HCT116 (cell line): Measurements from ENCODE around the gene PSMB4. TPM values are rescaled to one million over a fixed set of nuclear protein-coding genes. Genes with fewer than 3 reads are reported as not detected.

Experiments
- ATAC-seq: fragments of 200-7000 bp; cut with Tn5 transposase; 2 replicates; pipeline ENCODE4 v1.9.1; 2020; ENCODE audit warnings: mild to moderate bottlenecking, moderate library complexity
- BruUV-seq: library from RNA; stranded (reverse); fragments of 400-500 nt; replicated peaks from 2 replicates; lab custom pipeline; 2021; lab: Mats Ljungman, UMichigan
- CTCF ChIA-PET: fragments of 300-600 bp; sonication (Branson Sonifier 250); formaldehyde crosslinking; loops from one replicate; lab custom pipeline; 2021; ENCODE audit warnings: antibody characterized with exemption; lab: Charles Lee
- POLR2A ChIA-PET: fragments of 300-600, 350-600 bp; sonication (Branson Sonifier 250); formaldehyde crosslinking; loops from one replicate; lab custom pipeline; 2021; ENCODE audit warnings: antibody characterized with exemption; lab: Charles Lee
- RAD21 ChIA-PET, 2 experiments: fragments of 300-600 bp; sonication (Branson Sonifier 250); formaldehyde crosslinking; loops; one replicate each; lab custom pipeline; 2023; ENCODE audit warnings: low total read pairs in 2 of 2; ENCODE audit not compliant: uncharacterized antibody in 2 of 2, unreplicated experiment in 2 of 2, low non-redundant PET in 1 of 2; lab: Charles Lee
- DNase-seq: peaks from one replicate; pipeline ENCODE4 v3.0.0-alpha.2; 2010; ENCODE audit warnings: low read depth, low spot score
- H2AFZ ChIP-seq: fragments of 200-600 bp; shearing (Covaris generic), sonication (generic); 2 replicates; pipeline ENCODE4 v1.6.1; 2017; ENCODE audit warnings: low read depth, mixed run types, mixed read lengths, antibody characterized with exemption, low read length; ENCODE audit not compliant: poor library complexity, severe bottlenecking
- H3K27ac ChIP-seq: 2 replicates; pipeline ENCODE4 v1.5.1; 2012; ENCODE audit warnings: low read depth, low read length
- H3K27me3 ChIP-seq: fragments of 200-600 bp; sonication (generic); 2 replicates; pipeline ENCODE4 v1.6.1; 2016; ENCODE audit warnings: mixed run types, low read length, mixed read lengths; ENCODE audit not compliant: insufficient read depth
- H3K36me3 ChIP-seq, 2 experiments: fragments of 200-500 bp in 1 of 2; fragments of 200-600 bp in 1 of 2; sonication (Bioruptor generic) in 1 of 2; sonication (generic) in 1 of 2; 2 replicates each; pipeline versions ENCODE4 v1.5.1 to v1.6.1; 2014 to 2016; ENCODE audit warnings: low read length in 2 of 2, inconsistent platforms in 1 of 2, mixed read lengths in 1 of 2, mixed run types in 1 of 2; ENCODE audit not compliant: insufficient read depth in 2 of 2, control insufficient read depth in 1 of 2
- H3K4me1 ChIP-seq, 2 experiments: fragments of 200-600 bp in 1 of 2; sonication (generic) in 1 of 2; 2 replicates each; pipeline versions ENCODE4 v1.5.1 to v1.6.1; 2012 to 2017; ENCODE audit warnings: low read length in 2 of 2, inconsistent platforms in 1 of 2, mild to moderate bottlenecking in 1 of 2, mixed read lengths in 1 of 2, mixed run types in 1 of 2, moderate library complexity in 1 of 2; ENCODE audit not compliant: insufficient read depth in 2 of 2, control insufficient read depth in 1 of 2
- H3K4me2 ChIP-seq: fragments of 200-600 bp; sonication (generic); 2 replicates; pipeline ENCODE4 v1.6.1; 2017; ENCODE audit warnings: mixed run types, low read length, mixed read lengths
- H3K4me3 ChIP-seq, 2 experiments: fragments of 200-600 bp in 1 of 2; sonication (generic) in 1 of 2; replicated peaks in 1 of 2; 2 replicates each; pipeline ENCODE4 v1.5.1; 2011 to 2016; ENCODE audit warnings: low read length in 2 of 2, control low read depth in 1 of 2, low read depth in 1 of 2, mild to moderate bottlenecking in 1 of 2, mixed read lengths in 1 of 2, mixed run types in 1 of 2
- H3K79me2 ChIP-seq: fragments of 200-600 bp; sonication (generic); 2 replicates; pipeline ENCODE4 v1.6.1; 2017; ENCODE audit warnings: mild to moderate bottlenecking, mixed run types, low read length, moderate library complexity, mixed read lengths; ENCODE audit not compliant: insufficient read depth
- H3K9ac ChIP-seq: fragments of 200-600 bp; sonication (generic); 2 replicates; pipeline ENCODE4 v1.6.1; 2016; ENCODE audit warnings: low read length, mixed read lengths
- H3K9me2 ChIP-seq: fragments of 200-600 bp; sonication (generic), shearing (Covaris generic); 2 replicates; pipeline ENCODE4 v1.6.1; 2017; ENCODE audit warnings: mixed run types, mild to moderate bottlenecking, moderate library complexity; ENCODE audit not compliant: insufficient read depth
- H3K9me3 ChIP-seq, 2 experiments: fragments of 200-500 bp in 1 of 2; fragments of 200-600 bp in 1 of 2; sonication (Bioruptor generic) in 1 of 2; sonication (generic) in 1 of 2; 2 replicates each; pipeline ENCODE4 v1.6.1; 2014 to 2017; ENCODE audit warnings: low read length in 2 of 2, mixed read lengths in 2 of 2, inconsistent platforms in 1 of 2, low read depth in 1 of 2, mild to moderate bottlenecking in 1 of 2, mixed run types in 1 of 2, moderate library complexity in 1 of 2; ENCODE audit not compliant: control insufficient read depth in 1 of 2, insufficient read depth in 1 of 2
- H4K20me1 ChIP-seq: fragments of 200-600 bp; sonication (generic), shearing (Covaris generic); 2 replicates; pipeline ENCODE4 v1.6.1; 2017; ENCODE audit warnings: mixed run types, mild to moderate bottlenecking, moderate library complexity; ENCODE audit not compliant: insufficient read depth
- CEBPB ChIP-seq: IDR thresholded peaks from 2 replicates; pipeline ENCODE4 v1.6.1; 2012; ENCODE audit warnings: low read depth
- EGR1 ChIP-seq: IDR thresholded peaks from 2 replicates; pipeline ENCODE4 v1.6.1; 2012; ENCODE audit warnings: low read depth
- EZH2phosphoT487 ChIP-seq: fragments of 200-600 bp; IDR thresholded peaks from 2 replicates; pipeline ENCODE4 v1.6.1; 2018; ENCODE audit warnings: antibody characterized with exemption, borderline replicate concordance
- JUND ChIP-seq: IDR thresholded peaks from 2 replicates; pipeline ENCODE4 v1.6.1; 2012
- POLR2A ChIP-seq: IDR thresholded peaks from 2 replicates; pipeline ENCODE4 v1.7.0; 2011; ENCODE audit warnings: borderline replicate concordance; ENCODE audit not compliant: insufficient read depth, insufficient read length; ENCODE audit errors: extremely low read depth
- POLR2AphosphoS5 ChIP-seq: IDR thresholded peaks from 2 replicates; pipeline ENCODE4 v1.6.1; 2011; ENCODE audit warnings: mild to moderate bottlenecking, low read depth, low read length, moderate library complexity
- SP1 ChIP-seq: IDR thresholded peaks from 2 replicates; pipeline ENCODE4 v1.6.1; 2012; ENCODE audit warnings: low read depth
- TCF7L2 ChIP-seq: IDR thresholded peaks from 2 replicates; pipeline ENCODE4 v1.7.0; 2011; ENCODE audit warnings: borderline replicate concordance, inconsistent platforms; ENCODE audit not compliant: insufficient read depth, insufficient read length; ENCODE audit errors: extremely low read depth
- YY1 ChIP-seq: IDR thresholded peaks from 2 replicates; pipeline ENCODE4 v1.6.1; 2011; ENCODE audit warnings: low read length, low read depth, moderate library complexity, mild to moderate bottlenecking; ENCODE audit not compliant: insufficient replicate concordance; ENCODE audit errors: extremely low read depth
- intact Hi-C: fragments of 100-400 bp; cut with micrococcal nuclease; formaldehyde crosslinking; loops from 2 replicates; pipeline ENCODE4 v1.10.0; 2022
- total RNA-seq: library from RNA; stranded (reverse); gene quantifications from one replicate; pipeline ENCODE4 v1.2.1, GENCODE V29; 2021; ENCODE audit not compliant: unreplicated experiment
- TF ChIP-seq, protein P1 (sequence below), 3 experiments: fragments of 200-600 bp in 1 of 3; sonication (generic) in 1 of 3; IDR thresholded peaks in 2 of 3; conservative IDR thresholded peaks in 1 of 3; 2 replicates each; pipeline ENCODE4 v1.5.1; 2012 to 2017; ENCODE audit warnings: low read depth in 2 of 3, low read length in 2 of 3, antibody characterized with exemption in 1 of 3, borderline replicate concordance in 1 of 3, control low read depth in 1 of 3, mild to moderate bottlenecking in 1 of 3, mixed read lengths in 1 of 3, mixed run types in 1 of 3, moderate library complexity in 1 of 3; ENCODE audit not compliant: insufficient read depth in 1 of 3
- TF ChIP-seq, protein P2 (sequence below): IDR thresholded peaks from 2 replicates; pipeline ENCODE4 v1.6.1; 2012; ENCODE audit warnings: low read depth
- TF ChIP-seq, protein P3 (sequence below): IDR thresholded peaks from 2 replicates; pipeline ENCODE4 v1.6.1; 2011; ENCODE audit warnings: mild to moderate bottlenecking, low read length, moderate library complexity; ENCODE audit not compliant: insufficient replicate concordance; ENCODE audit errors: extremely low read depth

The PSMB4 gene
- total RNA-seq, 1 experiment from 2014 or later: 341 TPM

GRCh38 chr1:151443846-151444782 is 44.7 kb downstream of the PSMB4 start (continued):
- TF ChIP-seq JUND (peak; percentile 42; the same call in 1 of the 2 replicates), EZH2phosphoT487 (no peak), TCF7L2 (no peak), POLR2AphosphoS5 (peak; percentile 35; the same call in 1 of the 2 replicates)

GRCh38 chr1:151444783-151445177 is 45.4 kb downstream of the PSMB4 start:
- Histone ChIP-seq H3K27me3 (no peaks in the 10 kb centered on the region), H3K4me2 (no peak overlapping the region), H3K9ac (no peak overlapping the region), H3K27ac (no peak overlapping the region), H3K4me3 (no peak overlapping the region), H3K79me2 (peaks cover 99% of the 10 kb centered on the region), H3K9me2 (no peaks in the 10 kb centered on the region), H3K36me3 (peaks cover 0 to 14% of the 10 kb centered on the region in 2 experiments; a peak in 1 of 4 replicates), H2AFZ (no peak overlapping the region), H3K9me3 (no peaks in the 10 kb centered on the region), H4K20me1 (no peaks in the 10 kb centered on the region; the same call in 1 of the 2 replicates), H3K4me1 (peaks cover 11 to 13% of the 10 kb centered on the region in 2 experiments)
- TF ChIP-seq, protein P1, sequence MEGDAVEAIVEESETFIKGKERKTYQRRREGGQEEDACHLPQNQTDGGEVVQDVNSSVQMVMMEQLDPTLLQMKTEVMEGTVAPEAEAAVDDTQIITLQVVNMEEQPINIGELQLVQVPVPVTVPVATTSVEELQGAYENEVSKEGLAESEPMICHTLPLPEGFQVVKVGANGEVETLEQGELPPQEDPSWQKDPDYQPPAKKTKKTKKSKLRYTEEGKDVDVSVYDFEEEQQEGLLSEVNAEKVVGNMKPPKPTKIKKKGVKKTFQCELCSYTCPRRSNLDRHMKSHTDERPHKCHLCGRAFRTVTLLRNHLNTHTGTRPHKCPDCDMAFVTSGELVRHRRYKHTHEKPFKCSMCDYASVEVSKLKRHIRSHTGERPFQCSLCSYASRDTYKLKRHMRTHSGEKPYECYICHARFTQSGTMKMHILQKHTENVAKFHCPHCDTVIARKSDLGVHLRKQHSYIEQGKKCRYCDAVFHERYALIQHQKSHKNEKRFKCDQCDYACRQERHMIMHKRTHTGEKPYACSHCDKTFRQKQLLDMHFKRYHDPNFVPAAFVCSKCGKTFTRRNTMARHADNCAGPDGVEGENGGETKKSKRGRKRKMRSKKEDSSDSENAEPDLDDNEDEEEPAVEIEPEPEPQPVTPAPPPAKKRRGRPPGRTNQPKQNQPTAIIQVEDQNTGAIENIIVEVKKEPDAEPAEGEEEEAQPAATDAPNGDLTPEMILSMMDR (IDR thresholded peaks at IDR 0.05 in 2 of 3, conservative IDR thresholded peaks at IDR 0.05 in 1 of 3; ENCODE audit: borderline replicate concordance in 1 of 3, insufficient read depth in 1 of 3, low read depth in 2 of 3, low read length in 2 of 3): no peak
- no peak for TF ChIP-seq POLR2A
- no peak for TF ChIP-seq SP1
- TF ChIP-seq JUND: no peak
- TF ChIP-seq, protein P2, sequence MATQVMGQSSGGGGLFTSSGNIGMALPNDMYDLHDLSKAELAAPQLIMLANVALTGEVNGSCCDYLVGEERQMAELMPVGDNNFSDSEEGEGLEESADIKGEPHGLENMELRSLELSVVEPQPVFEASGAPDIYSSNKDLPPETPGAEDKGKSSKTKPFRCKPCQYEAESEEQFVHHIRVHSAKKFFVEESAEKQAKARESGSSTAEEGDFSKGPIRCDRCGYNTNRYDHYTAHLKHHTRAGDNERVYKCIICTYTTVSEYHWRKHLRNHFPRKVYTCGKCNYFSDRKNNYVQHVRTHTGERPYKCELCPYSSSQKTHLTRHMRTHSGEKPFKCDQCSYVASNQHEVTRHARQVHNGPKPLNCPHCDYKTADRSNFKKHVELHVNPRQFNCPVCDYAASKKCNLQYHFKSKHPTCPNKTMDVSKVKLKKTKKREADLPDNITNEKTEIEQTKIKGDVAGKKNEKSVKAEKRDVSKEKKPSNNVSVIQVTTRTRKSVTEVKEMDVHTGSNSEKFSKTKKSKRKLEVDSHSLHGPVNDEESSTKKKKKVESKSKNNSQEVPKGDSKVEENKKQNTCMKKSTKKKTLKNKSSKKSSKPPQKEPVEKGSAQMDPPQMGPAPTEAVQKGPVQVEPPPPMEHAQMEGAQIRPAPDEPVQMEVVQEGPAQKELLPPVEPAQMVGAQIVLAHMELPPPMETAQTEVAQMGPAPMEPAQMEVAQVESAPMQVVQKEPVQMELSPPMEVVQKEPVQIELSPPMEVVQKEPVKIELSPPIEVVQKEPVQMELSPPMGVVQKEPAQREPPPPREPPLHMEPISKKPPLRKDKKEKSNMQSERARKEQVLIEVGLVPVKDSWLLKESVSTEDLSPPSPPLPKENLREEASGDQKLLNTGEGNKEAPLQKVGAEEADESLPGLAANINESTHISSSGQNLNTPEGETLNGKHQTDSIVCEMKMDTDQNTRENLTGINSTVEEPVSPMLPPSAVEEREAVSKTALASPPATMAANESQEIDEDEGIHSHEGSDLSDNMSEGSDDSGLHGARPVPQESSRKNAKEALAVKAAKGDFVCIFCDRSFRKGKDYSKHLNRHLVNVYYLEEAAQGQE: no peak
- TF ChIP-seq POLR2AphosphoS5: no peak
- TF ChIP-seq, protein P3, sequence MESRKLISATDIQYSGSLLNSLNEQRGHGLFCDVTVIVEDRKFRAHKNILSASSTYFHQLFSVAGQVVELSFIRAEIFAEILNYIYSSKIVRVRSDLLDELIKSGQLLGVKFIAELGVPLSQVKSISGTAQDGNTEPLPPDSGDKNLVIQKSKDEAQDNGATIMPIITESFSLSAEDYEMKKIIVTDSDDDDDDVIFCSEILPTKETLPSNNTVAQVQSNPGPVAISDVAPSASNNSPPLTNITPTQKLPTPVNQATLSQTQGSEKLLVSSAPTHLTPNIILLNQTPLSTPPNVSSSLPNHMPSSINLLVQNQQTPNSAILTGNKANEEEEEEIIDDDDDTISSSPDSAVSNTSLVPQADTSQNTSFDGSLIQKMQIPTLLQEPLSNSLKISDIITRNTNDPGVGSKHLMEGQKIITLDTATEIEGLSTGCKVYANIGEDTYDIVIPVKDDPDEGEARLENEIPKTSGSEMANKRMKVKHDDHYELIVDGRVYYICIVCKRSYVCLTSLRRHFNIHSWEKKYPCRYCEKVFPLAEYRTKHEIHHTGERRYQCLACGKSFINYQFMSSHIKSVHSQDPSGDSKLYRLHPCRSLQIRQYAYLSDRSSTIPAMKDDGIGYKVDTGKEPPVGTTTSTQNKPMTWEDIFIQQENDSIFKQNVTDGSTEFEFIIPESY: no peak
- TF ChIP-seq YY1: no peak
- no peak for TF ChIP-seq EGR1
- TF ChIP-seq CEBPB: no peak
- ChIA-PET RAD21 (no interaction called here), POLR2A (interaction anchor here (1.2 kb wide), 1 partner anchor 12 kb away, joined by 4 read pairs; no protein-coding TSS in a partner anchor), CTCF (interaction anchor here (1.1 to 1.7 kb wide), 8 partner anchors 8 to 392 kb away, joined by 3 to 4 read pairs (median 4); partner anchors contain the start of gene CGN)
- DNase-seq (no peak), ATAC-seq (no peak)
- BruUV-seq: no TSS peak
- intact Hi-C loops: loop anchor here (1.0 to 5.0 kb wide), 4 partner anchors 68 to 393 kb away; partner anchors contain the start of genes C2CD4D and CGN
